ENCODE data around the gene BICD1. TPM values are rescaled to one million over a fixed set of nuclear protein-coding genes. Genes with fewer than 3 reads are reported as not detected.

BICD1 gene
- total and polyA plus RNA-seq, 2 experiments from 2014 or later = 59.3 to 83.6 TPM

- H3K9me2 ChIP-seq (ENCODE audit: insufficient read depth) = no peaks in the 10 kb centered on the region
- H3F3A ChIP-seq (replicated peaks; ENCODE audit: low read depth) = peaks cover 11% of the 10 kb centered on the region; the same call in 1 of the 2 replicates
- ATAC-seq = no peak
- H3K79me2 ChIP-seq (replicated peaks; ENCODE audit: insufficient read depth) = peaks cover 24% of the 10 kb centered on the region
- 0 out of 2 replicates have a peak overlapping the region, but pooled peaks have one; percentile 48 for H3K27ac ChIP-seq (ENCODE audit: low read depth)
- 0 out of 2 replicates have a peak, but pooled peaks cover 5% of the 10 kb centered on the region for H4K20me1 ChIP-seq (replicated peaks; ENCODE audit: insufficient read depth)
- H3K36me3 ChIP-seq (ENCODE audit: insufficient read depth) = no peaks in the 10 kb centered on the region
- no peak overlapping the region for H3K4me2 ChIP-seq
- Mint-ChIP-seq H3K27me3 (ENCODE audit: insufficient read depth, low read depth, poor library complexity) (no peaks in the 10 kb centered on the region), H3K9me3 (no peaks in the 10 kb centered on the region), H3K4me3 (no peak overlapping the region), H3K27ac (no peak overlapping the region; the same call in 1 of the 2 replicates), H3K36me3 (ENCODE audit: low read depth) (peaks cover 11% of the 10 kb centered on the region; the same call in 2 of the 3 replicates), H3K4me1 (peaks cover 15% of the 10 kb centered on the region)
- H3K4me3 ChIP-seq = no peak overlapping the region
- peaks cover 8% of the 10 kb centered on the region; the same call in 1 of the 2 replicates for H3K4me1 ChIP-seq (ENCODE audit: insufficient read depth)
- no peak for TF ChIP-seq NANOG (IDR thresholded peaks at IDR 0.05; ENCODE audit: borderline replicate concordance)
- TF ChIP-seq, protein P1, sequence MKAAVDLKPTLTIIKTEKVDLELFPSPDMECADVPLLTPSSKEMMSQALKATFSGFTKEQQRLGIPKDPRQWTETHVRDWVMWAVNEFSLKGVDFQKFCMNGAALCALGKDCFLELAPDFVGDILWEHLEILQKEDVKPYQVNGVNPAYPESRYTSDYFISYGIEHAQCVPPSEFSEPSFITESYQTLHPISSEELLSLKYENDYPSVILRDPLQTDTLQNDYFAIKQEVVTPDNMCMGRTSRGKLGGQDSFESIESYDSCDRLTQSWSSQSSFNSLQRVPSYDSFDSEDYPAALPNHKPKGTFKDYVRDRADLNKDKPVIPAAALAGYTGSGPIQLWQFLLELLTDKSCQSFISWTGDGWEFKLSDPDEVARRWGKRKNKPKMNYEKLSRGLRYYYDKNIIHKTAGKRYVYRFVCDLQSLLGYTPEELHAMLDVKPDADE (IDR thresholded peaks at IDR 0.05) = no peak
- TF ChIP-seq CTCF (conservative IDR thresholded peaks at IDR 0.05; ENCODE audit: low read depth in 2 of 2) = no peak
- no peak for TF ChIP-seq CREB1 (CRISPR knock-in tag; IDR thresholded peaks at IDR 0.05; ENCODE audit: low read depth)
- TF ChIP-seq EZH2 (IDR thresholded peaks at IDR 0.05; ENCODE audit: low read depth, unreplicated experiment) = no peak
- no peak for TF ChIP-seq ZNF462 (CRISPR knock-in tag; IDR thresholded peaks at IDR 0.05)
- TF ChIP-seq STAT1 (IDR thresholded peaks at IDR 0.05; ENCODE audit: unreplicated experiment) = no peak
- no peak for TF ChIP-seq JUNB (IDR thresholded peaks at IDR 0.05; ENCODE audit: unreplicated experiment)
- no peak for TF ChIP-seq POLR2AphosphoS5 (IDR thresholded peaks at IDR 0.05; ENCODE audit: low read depth)
- no peak for TF ChIP-seq ZNF114 (CRISPR knock-in tag; IDR thresholded peaks at IDR 0.05)
- no peak for TF ChIP-seq REST (IDR thresholded peaks at IDR 0.05; ENCODE audit: unreplicated experiment)
- no peak for TF ChIP-seq EZH2phosphoT487 (IDR thresholded peaks at IDR 0.05; ENCODE audit: unreplicated experiment)
- no peak for TF ChIP-seq ZNF331 (CRISPR knock-in tag; IDR thresholded peaks at IDR 0.05; ENCODE audit: low read depth)
- no peak for DNase-seq (ENCODE audit: low spot score)
- H3K27me3 ChIP-seq (ENCODE audit: insufficient read depth) = no peaks in the 10 kb centered on the region
- H2AFZ ChIP-seq = no peak overlapping the region
These were observed 203.4 kb downstream of the BICD1 start for GRCh38 chr12:32309811-32310736.
